Panc1 (cell line): ENCODE measurements around the gene CCSER2. TPM values are rescaled to one million over a fixed set of nuclear protein-coding genes. Genes with fewer than 3 reads are reported as not detected.

Experiments
- ATAC-seq: fragments of 200-7000 bp; cut with Tn5 transposase; 2 replicates; pipeline ENCODE4 v1.9.1; 2020; ENCODE audit warnings: mild to moderate bottlenecking, moderate library complexity
- BruUV-seq: library from RNA; stranded (reverse); fragments of 400-500 nt; replicated peaks from 2 replicates; lab custom pipeline; 2021; lab: Mats Ljungman, UMichigan
- CTCF ChIA-PET: fragments of 300-600 bp; sonication (Branson Sonifier 250); formaldehyde crosslinking; loops from one replicate; lab custom pipeline; 2022; ENCODE audit warnings: antibody characterized with exemption; lab: Charles Lee
- POLR2A ChIA-PET: fragments of 300-600 bp; sonication (Branson Sonifier 250); formaldehyde crosslinking; loops from one replicate; lab custom pipeline; 2022; ENCODE audit warnings: antibody characterized with exemption; lab: Charles Lee
- DNase-seq: peaks from one replicate; pipeline ENCODE4 v3.0.0-alpha.2; 2010; ENCODE audit warnings: low read depth, low spot score
- H3K27ac ChIP-seq: 2 replicates; pipeline ENCODE4 v1.5.1; 2011; ENCODE audit warnings: mild to moderate bottlenecking, low read length, inconsistent platforms
- H3K27me3 ChIP-seq: fragments of 200-500 bp; sonication (Bioruptor generic); 2 replicates; pipeline ENCODE4 v1.6.0; 2014; ENCODE audit warnings: low read length, inconsistent platforms; ENCODE audit not compliant: control insufficient read depth, insufficient read depth
- H3K36me3 ChIP-seq: fragments of 200-500 bp; sonication (Bioruptor generic); 2 replicates; pipeline ENCODE4 v1.5.1; 2014; ENCODE audit warnings: inconsistent platforms, mild to moderate bottlenecking, low read length, moderate library complexity; ENCODE audit not compliant: control insufficient read depth, insufficient read depth
- H3K4me1 ChIP-seq: 2 replicates; pipeline ENCODE4 v1.5.1; 2011; ENCODE audit warnings: inconsistent platforms, mild to moderate bottlenecking, low read length, moderate library complexity; ENCODE audit not compliant: control insufficient read depth, insufficient read depth
- H3K4me3 ChIP-seq, 2 experiments: 2 replicates each; pipeline ENCODE4 v1.5.1; 2011 to 2012; ENCODE audit warnings: low read depth in 2 of 2, low read length in 2 of 2, mild to moderate bottlenecking in 2 of 2, inconsistent platforms in 1 of 2, moderate library complexity in 1 of 2
- H3K9me3 ChIP-seq: fragments of 200-500 bp; sonication (Bioruptor generic); 2 replicates; pipeline ENCODE4 v1.5.1; 2014; ENCODE audit warnings: low read depth, mild to moderate bottlenecking, inconsistent platforms, low read length, moderate library complexity; ENCODE audit not compliant: control insufficient read depth, insufficient read depth
- POLR2AphosphoS5 ChIP-seq: IDR thresholded peaks from 2 replicates; pipeline ENCODE4 v1.6.1; 2012; ENCODE audit warnings: mild to moderate bottlenecking, low read depth, low read length, moderate library complexity
- SIN3A ChIP-seq: IDR thresholded peaks from 2 replicates; pipeline ENCODE4 v1.6.1; 2012; ENCODE audit warnings: low read depth, mild to moderate bottlenecking, low read length, moderate library complexity, borderline replicate concordance; ENCODE audit not compliant: insufficient read depth
- TCF7L2 ChIP-seq: IDR thresholded peaks from 2 replicates; pipeline ENCODE4 v1.6.1; 2011; ENCODE audit warnings: mild to moderate bottlenecking, low read depth, low read length, inconsistent platforms
- in situ Hi-C: cut with HindIII; loops from 2 replicates; pipeline ENCODE4 v1.10.0; 2016; ENCODE audit warnings: low sequenced_read_pairs, low pct_unique_long_range_greater_than_20kb
- intact Hi-C: fragments of 100-400 bp; cut with micrococcal nuclease; formaldehyde crosslinking; loops from one replicate; pipeline ENCODE4 v1.10.0; 2022; ENCODE audit not compliant: unreplicated experiment
- total RNA-seq: library from RNA; stranded (reverse); gene quantifications from one replicate; pipeline ENCODE4 v1.2.1, GENCODE V29; 2021; ENCODE audit not compliant: unreplicated experiment
- TF ChIP-seq, protein P1 (sequence below): fragments of 450-650 bp; IDR thresholded peaks from 2 replicates; pipeline ENCODE4 v1.5.1; 2017; ENCODE audit warnings: mild to moderate bottlenecking
- TF ChIP-seq, protein P2 (sequence below), 2 experiments: IDR thresholded peaks; 2 replicates each; pipeline ENCODE4 v1.6.1; 2011 to 2012; ENCODE audit warnings: low read depth in 2 of 2, control low read depth in 1 of 2, low read length in 1 of 2, mild to moderate bottlenecking in 1 of 2, moderate library complexity in 1 of 2; ENCODE audit not compliant: insufficient read depth in 1 of 2

Gene CCSER2
- total RNA-seq, 1 experiment from 2014 or later, result 63.7 TPM

DNA sequence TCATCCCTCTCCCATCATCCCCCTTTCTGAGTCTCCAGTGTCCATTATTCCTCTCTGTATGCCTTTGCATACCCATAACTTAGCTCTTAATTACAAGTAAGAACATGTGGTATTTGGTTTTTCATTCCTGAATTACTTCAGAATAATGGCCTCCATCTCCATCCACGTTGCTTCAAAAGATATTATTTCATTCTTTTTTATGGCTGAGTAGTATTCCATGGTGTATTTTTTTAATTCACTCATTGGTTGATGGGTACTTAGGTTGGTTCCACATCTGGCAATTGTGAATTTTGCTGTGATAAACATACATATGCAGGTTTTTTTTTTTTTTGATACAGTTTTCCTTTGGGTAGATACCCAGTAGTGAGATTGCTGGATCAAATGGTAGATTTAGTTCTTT, 40.4 kb downstream of the CCSER2 start:
- Histone ChIP-seq H3K36me3 (0 out of 2 replicates have a peak, but pooled peaks cover 3% of the 10 kb centered on the region), H3K27ac (no peak overlapping the region), H3K4me1 (no peaks in the 10 kb centered on the region), H3K4me3 (no peak overlapping the region), H3K27me3 (no peaks in the 10 kb centered on the region), H3K9me3 (no peaks in the 10 kb centered on the region)
- DNase-seq (no peak), ATAC-seq (no peak)
- in situ Hi-C loops (no loop called here), intact Hi-C loops (no loop called here)
- BruUV-seq, result no TSS peak
- TF ChIP-seq, protein P1, sequence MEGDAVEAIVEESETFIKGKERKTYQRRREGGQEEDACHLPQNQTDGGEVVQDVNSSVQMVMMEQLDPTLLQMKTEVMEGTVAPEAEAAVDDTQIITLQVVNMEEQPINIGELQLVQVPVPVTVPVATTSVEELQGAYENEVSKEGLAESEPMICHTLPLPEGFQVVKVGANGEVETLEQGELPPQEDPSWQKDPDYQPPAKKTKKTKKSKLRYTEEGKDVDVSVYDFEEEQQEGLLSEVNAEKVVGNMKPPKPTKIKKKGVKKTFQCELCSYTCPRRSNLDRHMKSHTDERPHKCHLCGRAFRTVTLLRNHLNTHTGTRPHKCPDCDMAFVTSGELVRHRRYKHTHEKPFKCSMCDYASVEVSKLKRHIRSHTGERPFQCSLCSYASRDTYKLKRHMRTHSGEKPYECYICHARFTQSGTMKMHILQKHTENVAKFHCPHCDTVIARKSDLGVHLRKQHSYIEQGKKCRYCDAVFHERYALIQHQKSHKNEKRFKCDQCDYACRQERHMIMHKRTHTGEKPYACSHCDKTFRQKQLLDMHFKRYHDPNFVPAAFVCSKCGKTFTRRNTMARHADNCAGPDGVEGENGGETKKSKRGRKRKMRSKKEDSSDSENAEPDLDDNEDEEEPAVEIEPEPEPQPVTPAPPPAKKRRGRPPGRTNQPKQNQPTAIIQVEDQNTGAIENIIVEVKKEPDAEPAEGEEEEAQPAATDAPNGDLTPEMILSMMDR, result no peak
- TF ChIP-seq TCF7L2 (no peak), SIN3A (no peak), POLR2AphosphoS5 (no peak)
- TF ChIP-seq, protein P2, sequence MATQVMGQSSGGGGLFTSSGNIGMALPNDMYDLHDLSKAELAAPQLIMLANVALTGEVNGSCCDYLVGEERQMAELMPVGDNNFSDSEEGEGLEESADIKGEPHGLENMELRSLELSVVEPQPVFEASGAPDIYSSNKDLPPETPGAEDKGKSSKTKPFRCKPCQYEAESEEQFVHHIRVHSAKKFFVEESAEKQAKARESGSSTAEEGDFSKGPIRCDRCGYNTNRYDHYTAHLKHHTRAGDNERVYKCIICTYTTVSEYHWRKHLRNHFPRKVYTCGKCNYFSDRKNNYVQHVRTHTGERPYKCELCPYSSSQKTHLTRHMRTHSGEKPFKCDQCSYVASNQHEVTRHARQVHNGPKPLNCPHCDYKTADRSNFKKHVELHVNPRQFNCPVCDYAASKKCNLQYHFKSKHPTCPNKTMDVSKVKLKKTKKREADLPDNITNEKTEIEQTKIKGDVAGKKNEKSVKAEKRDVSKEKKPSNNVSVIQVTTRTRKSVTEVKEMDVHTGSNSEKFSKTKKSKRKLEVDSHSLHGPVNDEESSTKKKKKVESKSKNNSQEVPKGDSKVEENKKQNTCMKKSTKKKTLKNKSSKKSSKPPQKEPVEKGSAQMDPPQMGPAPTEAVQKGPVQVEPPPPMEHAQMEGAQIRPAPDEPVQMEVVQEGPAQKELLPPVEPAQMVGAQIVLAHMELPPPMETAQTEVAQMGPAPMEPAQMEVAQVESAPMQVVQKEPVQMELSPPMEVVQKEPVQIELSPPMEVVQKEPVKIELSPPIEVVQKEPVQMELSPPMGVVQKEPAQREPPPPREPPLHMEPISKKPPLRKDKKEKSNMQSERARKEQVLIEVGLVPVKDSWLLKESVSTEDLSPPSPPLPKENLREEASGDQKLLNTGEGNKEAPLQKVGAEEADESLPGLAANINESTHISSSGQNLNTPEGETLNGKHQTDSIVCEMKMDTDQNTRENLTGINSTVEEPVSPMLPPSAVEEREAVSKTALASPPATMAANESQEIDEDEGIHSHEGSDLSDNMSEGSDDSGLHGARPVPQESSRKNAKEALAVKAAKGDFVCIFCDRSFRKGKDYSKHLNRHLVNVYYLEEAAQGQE (IDR thresholded peaks at IDR 0.05; ENCODE audit: insufficient read depth in 1 of 2, low read depth in 2 of 2, low read length in 1 of 2), result no peak
- CTCF ChIA-PET, result no interaction called here
- POLR2A ChIA-PET, result no interaction called here

DNA sequence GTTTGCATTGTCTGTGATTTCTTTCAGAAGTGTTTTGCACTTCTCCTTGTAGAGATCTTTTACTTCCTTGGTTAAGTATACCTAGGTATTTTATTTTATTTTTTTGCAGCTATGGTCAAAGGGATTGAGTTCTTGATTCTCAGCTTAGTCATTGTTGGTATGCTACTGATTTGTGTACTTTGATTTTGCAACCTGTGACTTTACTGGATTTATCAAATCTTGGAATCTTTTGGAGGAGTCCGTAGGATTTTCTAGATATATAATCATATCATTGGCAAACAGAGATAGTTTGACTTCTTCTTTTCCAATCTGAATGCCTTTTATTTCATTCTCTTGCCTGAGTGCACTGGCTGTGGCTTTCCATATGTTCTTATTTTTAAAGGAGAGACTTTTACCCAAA, 41.9 kb downstream of the CCSER2 start:
- ChIA-PET POLR2A (no interaction called here), CTCF (no interaction called here)
- no peak for DNase-seq
- no peaks in the 10 kb centered on the region for H3K27me3 ChIP-seq
- in situ Hi-C loops, result no loop called here
- ATAC-seq, result no peak
- H3K4me1 ChIP-seq, result no peaks in the 10 kb centered on the region
- no peak overlapping the region for H3K27ac ChIP-seq
- TF ChIP-seq, protein P2 (IDR thresholded peaks at IDR 0.05; ENCODE audit: insufficient read depth in 1 of 2, low read depth in 2 of 2, low read length in 1 of 2), result no peak
- TF ChIP-seq, protein P1, result no peak
- TF ChIP-seq SIN3A (no peak), POLR2AphosphoS5 (no peak), TCF7L2 (no peak)
- no peaks in the 10 kb centered on the region for H3K9me3 ChIP-seq
- intact Hi-C loops, result no loop called here
- H3K4me3 ChIP-seq, result no peak overlapping the region
- H3K36me3 ChIP-seq, result 0 out of 2 replicates have a peak, but pooled peaks cover 3% of the 10 kb centered on the region
- BruUV-seq, result no TSS peak
